NT2/D1 (cell line): ENCODE results near the gene ZCWPW1.
A peak's percentile ranks its signal among the peaks of the same experiment; 100 is the strongest.

Experiments
- DNase-seq: peaks from one replicate; pipeline ENCODE4 v3.0.0-alpha.2; 2011; ENCODE audit warnings: low read depth, low spot score
- H3K27me3 ChIP-seq: 2 replicates; pipeline ENCODE4 v1.6.0; 2011; ENCODE audit warnings: mild to moderate bottlenecking; ENCODE audit not compliant: insufficient read length, insufficient read depth
- H3K36me3 ChIP-seq: 2 replicates; pipeline ENCODE4 v1.6.1; 2011; ENCODE audit warnings: mild to moderate bottlenecking, low read length, mixed read lengths; ENCODE audit not compliant: insufficient read depth, insufficient read length
- H3K4me1 ChIP-seq: 2 replicates; pipeline ENCODE4 v1.5.1; 2011; ENCODE audit not compliant: insufficient read depth, insufficient read length
- H3K4me3 ChIP-seq: 2 replicates; pipeline ENCODE4 v1.5.1; 2011; ENCODE audit warnings: low read depth; ENCODE audit not compliant: insufficient read length
- H3K9ac ChIP-seq: 2 replicates; pipeline ENCODE4 v1.6.0; 2011; ENCODE audit warnings: low read depth; ENCODE audit not compliant: insufficient read length
- H3K9me3 ChIP-seq: 2 replicates; pipeline ENCODE4 v1.5.1; 2011; ENCODE audit warnings: mild to moderate bottlenecking, low read length; ENCODE audit not compliant: insufficient read depth
- SUZ12 ChIP-seq: IDR thresholded peaks from 2 replicates; pipeline ENCODE4 v1.6.1; 2011; ENCODE audit not compliant: insufficient read length, insufficient read depth; ENCODE audit errors: extremely low read depth
- YY1 ChIP-seq: IDR thresholded peaks from 2 replicates; pipeline ENCODE4 v1.6.1; 2011; ENCODE audit not compliant: insufficient read length, insufficient read depth
- ZNF274 ChIP-seq: IDR thresholded peaks from 2 replicates; pipeline ENCODE4 v1.6.1; 2011; ENCODE audit warnings: mild to moderate bottlenecking, low read depth, low read length

Gene ZCWPW1

GRCh38 chr7:100413346-100413745, 15.2 kb downstream of the ZCWPW1 start:
- H3K9ac ChIP-seq = no peak overlapping the region
- DNase-seq = no peak
- H3K4me1 ChIP-seq = no peaks in the 10 kb centered on the region
- H3K4me3 ChIP-seq = no peak overlapping the region
- H3K36me3 ChIP-seq = no peaks in the 10 kb centered on the region
- H3K27me3 ChIP-seq = no peaks in the 10 kb centered on the region
- no peaks in the 10 kb centered on the region for H3K9me3 ChIP-seq
- TF ChIP-seq ZNF274 (no peak), YY1 (no peak), SUZ12 (no peak)

- H3K4me1 ChIP-seq = no peaks in the 10 kb centered on the region
- H3K9ac ChIP-seq = no peak overlapping the region
- no peak for DNase-seq
- H3K9me3 ChIP-seq = no peaks in the 10 kb centered on the region
- H3K27me3 ChIP-seq = no peaks in the 10 kb centered on the region
- TF ChIP-seq SUZ12 (no peak), YY1 (no peak), ZNF274 (no peak)
- no peak overlapping the region for H3K4me3 ChIP-seq
- no peaks in the 10 kb centered on the region for H3K36me3 ChIP-seq
Observed at GRCh38 chr7:100411101-100411500, 17.4 kb downstream of the ZCWPW1 start.

DNA sequence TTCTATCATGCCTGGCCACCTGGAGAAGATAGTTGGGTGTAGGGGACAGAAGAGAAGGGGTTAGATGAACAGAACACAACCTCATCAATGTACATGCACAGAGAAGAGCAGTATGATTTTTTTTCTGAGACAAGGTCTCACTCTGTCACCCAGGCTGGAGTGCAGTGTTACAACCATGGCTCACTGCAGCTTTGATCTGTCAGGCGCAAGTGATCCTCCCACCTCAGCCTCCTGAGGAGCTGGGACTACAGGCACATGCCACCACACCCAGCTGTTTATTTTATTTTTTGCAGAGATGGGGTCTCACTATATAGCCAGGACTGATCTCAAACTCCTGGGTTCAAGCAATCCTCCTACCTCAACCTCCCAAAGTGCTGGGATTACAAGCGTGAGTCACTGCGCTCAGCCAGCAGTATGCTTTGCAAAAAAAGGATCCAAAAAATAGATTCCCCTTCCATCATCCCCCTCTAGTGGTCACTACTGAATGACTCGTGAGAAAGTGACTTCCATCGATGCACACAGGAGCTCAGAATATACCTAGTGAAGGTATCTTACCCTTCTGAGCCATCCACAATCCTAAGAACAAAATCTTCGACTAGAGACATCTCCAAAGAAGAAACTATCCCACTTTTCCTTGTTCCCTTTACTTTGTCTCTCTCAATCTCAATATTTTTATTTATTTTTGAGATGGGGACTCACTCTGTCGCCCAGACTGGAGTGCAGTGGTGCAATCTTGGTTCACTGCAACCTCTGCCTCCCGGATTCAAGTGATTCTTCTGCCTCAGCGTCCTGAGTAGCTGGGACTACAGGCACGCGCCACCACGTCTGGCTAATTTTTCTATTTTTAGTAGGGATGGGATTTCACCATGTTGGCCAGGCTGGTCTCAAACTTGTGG, 21.0 kb downstream of the ZCWPW1 start:
- Histone ChIP-seq H3K4me3 (no peak overlapping the region), H3K27me3 (no peaks in the 10 kb centered on the region), H3K9me3 (no peaks in the 10 kb centered on the region), H3K9ac (no peak overlapping the region), H3K4me1 (no peaks in the 10 kb centered on the region), H3K36me3 (no peaks in the 10 kb centered on the region)
- TF ChIP-seq YY1 (no peak), ZNF274 (no peak), SUZ12 (no peak)
- peak; percentile 75 for DNase-seq

- Histone ChIP-seq H3K9me3 (no peaks in the 10 kb centered on the region), H3K27me3 (no peaks in the 10 kb centered on the region), H3K4me3 (no peak overlapping the region), H3K36me3 (no peaks in the 10 kb centered on the region), H3K9ac (no peak overlapping the region), H3K4me1 (no peaks in the 10 kb centered on the region)
- no peak for DNase-seq
- TF ChIP-seq ZNF274 (no peak), SUZ12 (no peak), YY1 (no peak)
Observed at GRCh38 chr7:100406767-100407166, 21.7 kb downstream of the ZCWPW1 start.

GRCh38 chr7:100402241-100402640, 26.3 kb downstream of the ZCWPW1 start:
- H3K27me3 ChIP-seq = no peaks in the 10 kb centered on the region
- no peak overlapping the region for H3K4me3 ChIP-seq
- no peak overlapping the region for H3K9ac ChIP-seq
- H3K9me3 ChIP-seq = no peaks in the 10 kb centered on the region
- H3K4me1 ChIP-seq = no peaks in the 10 kb centered on the region
- no peaks in the 10 kb centered on the region for H3K36me3 ChIP-seq
- DNase-seq = no peak
- TF ChIP-seq YY1 (no peak), ZNF274 (no peak), SUZ12 (no peak)

DNA sequence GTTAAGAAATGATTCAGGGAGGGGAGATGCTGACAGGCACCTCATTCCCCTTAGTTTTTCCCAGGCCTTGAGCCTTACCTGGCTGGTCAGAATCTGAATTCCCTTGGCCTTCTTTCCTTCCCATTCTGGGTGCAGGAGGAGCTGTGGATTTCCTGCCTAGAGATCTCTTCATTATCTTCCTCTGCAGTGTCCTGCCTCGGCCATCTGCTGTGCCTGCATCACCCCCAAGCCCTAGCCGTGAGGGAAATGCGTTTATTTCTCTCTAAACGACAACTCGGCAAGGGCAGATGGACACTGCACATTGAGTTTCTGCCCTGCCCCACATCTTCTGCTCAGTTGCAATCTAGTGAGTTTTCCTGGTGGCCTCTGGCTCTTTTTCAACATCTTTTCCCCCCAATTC, 26.7 kb downstream of the ZCWPW1 start:
- TF ChIP-seq SUZ12 (no peak), ZNF274 (no peak), YY1 (no peak)
- no peak for DNase-seq
- Histone ChIP-seq H3K4me1 (no peaks in the 10 kb centered on the region), H3K4me3 (no peak overlapping the region), H3K9ac (no peak overlapping the region), H3K27me3 (no peaks in the 10 kb centered on the region), H3K36me3 (no peaks in the 10 kb centered on the region), H3K9me3 (no peaks in the 10 kb centered on the region)

GRCh38 chr7:100400656-100401055, 27.8 kb downstream of the ZCWPW1 start:
- Histone ChIP-seq H3K36me3 (no peaks in the 10 kb centered on the region), H3K9me3 (no peaks in the 10 kb centered on the region), H3K27me3 (no peaks in the 10 kb centered on the region), H3K9ac (no peak overlapping the region), H3K4me3 (no peak overlapping the region), H3K4me1 (no peaks in the 10 kb centered on the region)
- TF ChIP-seq SUZ12 = no peak
- DNase-seq = no peak

DNA sequence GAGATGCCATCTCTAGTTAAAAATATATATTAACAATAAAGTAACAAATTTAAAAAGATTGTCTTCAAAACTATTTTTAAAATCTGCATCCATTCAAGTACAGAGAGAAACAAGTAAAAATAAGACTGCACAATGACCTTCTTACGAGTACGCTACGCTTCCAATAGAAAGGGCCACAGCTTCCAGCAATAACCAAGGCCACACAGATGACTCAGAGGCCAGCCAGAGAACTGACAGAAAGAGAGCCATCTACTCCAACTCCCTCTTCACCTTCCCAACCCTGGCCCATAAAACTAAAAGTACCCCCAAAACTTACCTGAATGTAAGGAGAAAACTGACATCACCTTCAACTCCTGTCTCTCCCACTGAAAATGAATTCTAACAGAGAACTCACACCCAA, 28.5 kb downstream of the ZCWPW1 start:
- no peak for DNase-seq
- no peaks in the 10 kb centered on the region for H3K27me3 ChIP-seq
- H3K9ac ChIP-seq = no peak overlapping the region
- TF ChIP-seq SUZ12 (no peak), YY1 (no peak), ZNF274 (no peak)
- H3K36me3 ChIP-seq = no peaks in the 10 kb centered on the region
- H3K9me3 ChIP-seq = no peaks in the 10 kb centered on the region
- no peak overlapping the region for H3K4me3 ChIP-seq
- no peaks in the 10 kb centered on the region for H3K4me1 ChIP-seq
